Measurements from ENCODE around the gene PTPRN2. TPM values are rescaled to one million over a fixed set of nuclear protein-coding genes. Genes with fewer than 3 reads are reported as not detected.

The PTPRN2 gene
- total RNA-seq, 4 donors from 2014 or later: 2.0 to 9.5 (median 2.6) TPM

DNA sequence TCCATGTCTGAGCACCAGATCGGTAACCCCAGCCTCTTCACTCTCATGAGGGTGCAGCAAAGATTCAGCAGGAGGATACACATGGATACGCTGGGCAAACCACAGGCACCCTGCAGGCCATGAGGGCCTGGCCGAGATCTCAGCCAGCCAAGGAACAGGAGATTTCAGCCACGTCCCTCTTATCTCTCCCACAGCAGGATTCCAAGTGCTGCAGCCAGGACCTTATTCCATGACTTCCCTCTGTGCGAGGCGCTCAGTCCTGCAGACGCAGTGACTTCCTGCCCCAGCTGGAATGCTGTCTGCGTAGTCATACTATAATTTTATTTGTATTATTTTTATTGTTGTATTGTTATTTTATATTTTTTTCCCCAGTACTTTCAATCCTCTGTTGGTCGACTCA is 66.8 kb downstream of the PTPRN2 start:
- DNase-seq (ENCODE audit: low spot score) (no peak), ATAC-seq (ENCODE audit: low FRiP score) (no peak)
- TF ChIP-seq, protein P1, sequence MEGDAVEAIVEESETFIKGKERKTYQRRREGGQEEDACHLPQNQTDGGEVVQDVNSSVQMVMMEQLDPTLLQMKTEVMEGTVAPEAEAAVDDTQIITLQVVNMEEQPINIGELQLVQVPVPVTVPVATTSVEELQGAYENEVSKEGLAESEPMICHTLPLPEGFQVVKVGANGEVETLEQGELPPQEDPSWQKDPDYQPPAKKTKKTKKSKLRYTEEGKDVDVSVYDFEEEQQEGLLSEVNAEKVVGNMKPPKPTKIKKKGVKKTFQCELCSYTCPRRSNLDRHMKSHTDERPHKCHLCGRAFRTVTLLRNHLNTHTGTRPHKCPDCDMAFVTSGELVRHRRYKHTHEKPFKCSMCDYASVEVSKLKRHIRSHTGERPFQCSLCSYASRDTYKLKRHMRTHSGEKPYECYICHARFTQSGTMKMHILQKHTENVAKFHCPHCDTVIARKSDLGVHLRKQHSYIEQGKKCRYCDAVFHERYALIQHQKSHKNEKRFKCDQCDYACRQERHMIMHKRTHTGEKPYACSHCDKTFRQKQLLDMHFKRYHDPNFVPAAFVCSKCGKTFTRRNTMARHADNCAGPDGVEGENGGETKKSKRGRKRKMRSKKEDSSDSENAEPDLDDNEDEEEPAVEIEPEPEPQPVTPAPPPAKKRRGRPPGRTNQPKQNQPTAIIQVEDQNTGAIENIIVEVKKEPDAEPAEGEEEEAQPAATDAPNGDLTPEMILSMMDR (IDR thresholded peaks at IDR 0.05): no peak

GRCh38 chr7:158519633-158520174 is 67.9 kb downstream of the PTPRN2 start:
- ATAC-seq (ENCODE audit: low FRiP score): no peak
- TF ChIP-seq, protein P1 (IDR thresholded peaks at IDR 0.05): no peak
- no peak for DNase-seq (ENCODE audit: low spot score)

DNA sequence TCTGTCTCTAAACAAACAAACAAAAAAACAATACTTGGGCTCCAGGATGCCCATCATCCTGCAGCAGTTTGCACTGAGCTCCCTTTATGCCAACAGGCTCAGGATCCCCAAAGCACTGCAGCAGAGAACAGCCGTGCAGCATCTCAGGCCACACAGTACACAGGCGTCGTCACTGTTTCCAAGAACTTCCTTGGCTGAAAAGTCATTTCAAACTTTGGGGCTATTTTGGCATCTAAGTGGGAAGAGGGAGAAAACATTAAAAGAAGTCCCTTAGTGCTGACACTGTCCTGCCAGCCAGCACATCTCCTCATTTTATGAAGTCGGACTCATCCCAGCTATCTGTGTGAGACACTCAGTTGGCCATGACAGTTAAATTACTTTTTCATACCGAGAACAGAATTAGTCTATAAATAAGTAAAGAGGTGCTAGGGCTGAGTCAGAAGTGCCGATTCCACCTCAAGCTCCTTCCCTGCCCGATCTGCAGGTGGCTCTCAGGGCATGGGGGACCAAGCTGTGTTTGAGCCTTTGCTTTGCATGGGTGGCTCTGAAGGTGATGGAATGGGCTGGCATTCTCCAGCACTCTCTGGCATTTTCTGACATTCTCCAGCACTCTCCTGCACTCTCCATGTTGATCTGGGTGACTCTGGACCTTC is 68.5 kb downstream of the PTPRN2 start:
- DNase-seq (ENCODE audit: low spot score): no peak
- ATAC-seq (ENCODE audit: low FRiP score): no peak
- TF ChIP-seq, protein P1 (IDR thresholded peaks at IDR 0.05): no peak

- DNase-seq (ENCODE audit: low spot score) (no peak), ATAC-seq (ENCODE audit: low FRiP score) (no peak)
- TF ChIP-seq, protein P1 (IDR thresholded peaks at IDR 0.05): no peak
These were observed 70.1 kb downstream of the PTPRN2 start for GRCh38 chr7:158517571-158517970.

- DNase-seq (ENCODE audit: low spot score) (no peak), ATAC-seq (ENCODE audit: low FRiP score) (no peak)
- TF ChIP-seq, protein P1 (IDR thresholded peaks at IDR 0.05): no peak
These were observed 70.6 kb downstream of the PTPRN2 start for GRCh38 chr7:158517072-158517471.

- ATAC-seq (ENCODE audit: low FRiP score) (no peak), DNase-seq (ENCODE audit: low spot score) (no peak)
- TF ChIP-seq, protein P1 (IDR thresholded peaks at IDR 0.05): no peak
These were observed 71.1 kb downstream of the PTPRN2 start for GRCh38 chr7:158516524-158516923.

GRCh38 chr7:158512869-158513268 is 74.8 kb downstream of the PTPRN2 start:
- DNase-seq (ENCODE audit: low spot score): no peak
- ATAC-seq (ENCODE audit: low FRiP score): no peak
- TF ChIP-seq, protein P1 (IDR thresholded peaks at IDR 0.05): no peak

All from omental fat pad (tissue), 4 donors.